ENCODE results near the gene DCAF6. TPM values are rescaled to one million over a fixed set of nuclear protein-coding genes. Genes with fewer than 3 reads are reported as not detected.

Gene DCAF6
- total and polyA plus RNA-seq, 4 donors, result 19.7 to 120 (median 28.2) TPM

DNA sequence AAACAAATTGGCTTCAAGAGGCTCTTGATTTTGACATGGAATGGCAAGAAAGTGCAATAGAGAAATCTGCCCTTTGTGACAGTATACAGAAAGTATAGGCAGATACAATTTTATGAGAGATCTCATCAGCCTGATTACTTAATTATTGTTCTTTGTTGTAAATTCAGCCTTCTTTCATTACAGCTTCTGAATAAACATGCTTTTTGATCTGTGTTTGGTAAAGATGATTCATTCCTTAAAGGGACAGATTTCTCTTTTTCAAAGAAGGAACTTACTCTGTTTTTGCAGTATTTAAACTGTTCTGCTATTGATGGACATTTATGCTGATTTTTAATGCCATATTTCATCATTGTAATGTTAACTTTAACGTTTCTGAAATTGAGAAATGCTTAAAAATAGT is 14.1 kb downstream of the DCAF6 start:
- 32 to 38% methylated on average over 1 of the region's 1 CpG for WGBS, 2 donors
- H3K36me3 ChIP-seq (ENCODE audit: control insufficient read depth in 4 of 4, insufficient read depth in 4 of 4, low read length in 4 of 4), result peaks cover 7 to 19% (median 10%) of the 10 kb centered on the region in 4 donors
- ATAC-seq (ENCODE audit: insufficient read depth, low FRiP score) (no peak), DNase-seq (no peak)
- H3K9me3 ChIP-seq (ENCODE audit: control insufficient read depth in 4 of 4, insufficient read depth in 3 of 4, low read length in 3 of 4), result no peaks in the 10 kb centered on the region
- H3K4me3 ChIP-seq, result no peak overlapping the region
- TF ChIP-seq, protein P1, sequence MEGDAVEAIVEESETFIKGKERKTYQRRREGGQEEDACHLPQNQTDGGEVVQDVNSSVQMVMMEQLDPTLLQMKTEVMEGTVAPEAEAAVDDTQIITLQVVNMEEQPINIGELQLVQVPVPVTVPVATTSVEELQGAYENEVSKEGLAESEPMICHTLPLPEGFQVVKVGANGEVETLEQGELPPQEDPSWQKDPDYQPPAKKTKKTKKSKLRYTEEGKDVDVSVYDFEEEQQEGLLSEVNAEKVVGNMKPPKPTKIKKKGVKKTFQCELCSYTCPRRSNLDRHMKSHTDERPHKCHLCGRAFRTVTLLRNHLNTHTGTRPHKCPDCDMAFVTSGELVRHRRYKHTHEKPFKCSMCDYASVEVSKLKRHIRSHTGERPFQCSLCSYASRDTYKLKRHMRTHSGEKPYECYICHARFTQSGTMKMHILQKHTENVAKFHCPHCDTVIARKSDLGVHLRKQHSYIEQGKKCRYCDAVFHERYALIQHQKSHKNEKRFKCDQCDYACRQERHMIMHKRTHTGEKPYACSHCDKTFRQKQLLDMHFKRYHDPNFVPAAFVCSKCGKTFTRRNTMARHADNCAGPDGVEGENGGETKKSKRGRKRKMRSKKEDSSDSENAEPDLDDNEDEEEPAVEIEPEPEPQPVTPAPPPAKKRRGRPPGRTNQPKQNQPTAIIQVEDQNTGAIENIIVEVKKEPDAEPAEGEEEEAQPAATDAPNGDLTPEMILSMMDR (IDR thresholded peaks at IDR 0.05; ENCODE audit: control extremely low read depth, extremely low read depth), result no peak
- H3K27ac ChIP-seq (ENCODE audit: low read depth in 1 of 2, low read length in 1 of 2), result no peak overlapping the region
- no peak overlapping the region for H3K9ac ChIP-seq (ENCODE audit: insufficient read depth in 1 of 2, low read length in 2 of 2)
- H3K27me3 ChIP-seq (ENCODE audit: control insufficient read depth in 3 of 3, insufficient read depth in 3 of 3, low read length in 2 of 3), result no peaks in the 10 kb centered on the region
- peaks cover 0 to 9% (median 0%) of the 10 kb centered on the region in 5 donors for H3K4me1 ChIP-seq (ENCODE audit: control insufficient read depth in 5 of 5, insufficient read depth in 5 of 5, low read length in 5 of 5)

DNA sequence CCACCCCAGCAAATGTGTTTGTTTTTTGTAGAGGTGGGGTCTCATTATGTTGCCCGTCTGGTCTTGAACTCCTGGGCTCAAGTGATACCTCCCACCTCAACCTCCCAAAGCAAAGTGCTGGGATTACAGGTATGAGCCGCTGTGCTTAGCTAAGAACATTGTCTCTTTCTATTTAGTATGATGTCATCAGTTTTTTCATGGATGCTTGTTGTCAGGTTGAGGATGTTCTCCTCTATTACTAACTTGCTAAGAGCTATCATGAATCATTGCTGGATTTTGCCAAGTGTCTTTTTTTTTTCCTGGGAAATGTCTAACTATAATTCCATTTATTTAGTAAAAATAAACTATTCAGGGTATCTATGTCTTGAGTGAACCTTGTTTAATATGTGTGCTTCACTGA is 19.4 kb downstream of the DCAF6 start:
- no peak for ATAC-seq (ENCODE audit: insufficient read depth, low FRiP score)
- WGBS, 2 donors, result 97 to 100% methylated on average over 2 of the region's 2 CpGs
- TF ChIP-seq, protein P1 (IDR thresholded peaks at IDR 0.05; ENCODE audit: control extremely low read depth, extremely low read depth), result no peak

DNA sequence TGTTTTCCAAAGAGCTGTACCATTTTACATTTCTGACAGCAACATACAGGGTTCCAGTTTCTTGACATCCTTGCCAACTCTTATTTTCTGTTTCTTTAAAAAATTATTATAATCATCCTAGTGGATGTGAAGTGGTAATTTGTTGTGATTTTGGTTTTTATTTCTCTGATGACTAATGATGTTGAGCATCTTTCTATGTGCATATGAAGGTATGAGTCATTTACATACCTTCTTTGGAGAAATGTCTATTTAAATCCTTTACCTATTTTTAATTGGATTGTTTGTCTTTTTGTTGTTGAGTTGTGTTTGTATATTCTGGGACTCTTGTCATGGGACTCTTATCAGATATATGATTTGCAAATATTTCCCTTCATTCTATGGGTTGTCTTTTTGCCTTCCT is 21.2 kb downstream of the DCAF6 start:
- H3K27ac ChIP-seq (ENCODE audit: low read depth in 1 of 2, low read length in 1 of 2), result no peak overlapping the region
- peaks cover 7 to 16% (median 9%) of the 10 kb centered on the region in 4 donors for H3K36me3 ChIP-seq (ENCODE audit: control insufficient read depth in 4 of 4, insufficient read depth in 4 of 4, low read length in 4 of 4)
- DNase-seq (no peak), ATAC-seq (ENCODE audit: insufficient read depth, low FRiP score) (no peak)
- TF ChIP-seq, protein P1 (IDR thresholded peaks at IDR 0.05; ENCODE audit: control extremely low read depth, extremely low read depth), result no peak
- peaks cover 0 to 5% (median 0%) of the 10 kb centered on the region in 5 donors for H3K4me1 ChIP-seq (ENCODE audit: control insufficient read depth in 5 of 5, insufficient read depth in 5 of 5, low read length in 5 of 5)
- H3K27me3 ChIP-seq (ENCODE audit: control insufficient read depth in 3 of 3, insufficient read depth in 3 of 3, low read length in 2 of 3), result no peaks in the 10 kb centered on the region
- no peak overlapping the region for H3K4me3 ChIP-seq
- no peak overlapping the region for H3K9ac ChIP-seq (ENCODE audit: insufficient read depth in 1 of 2, low read length in 2 of 2)
- no peaks in the 10 kb centered on the region for H3K9me3 ChIP-seq (ENCODE audit: control insufficient read depth in 4 of 4, insufficient read depth in 3 of 4, low read length in 3 of 4)

More for the DNA sequence above, 19.4 kb downstream of the DCAF6 start:
- DNase-seq, result no peak
- peaks cover 0 to 5% (median 0%) of the 10 kb centered on the region in 5 donors for H3K4me1 ChIP-seq (ENCODE audit: control insufficient read depth in 5 of 5, insufficient read depth in 5 of 5, low read length in 5 of 5)
- no peak overlapping the region for H3K27ac ChIP-seq (ENCODE audit: low read depth in 1 of 2, low read length in 1 of 2)
- H3K4me3 ChIP-seq, result no peak overlapping the region
- no peaks in the 10 kb centered on the region for H3K27me3 ChIP-seq (ENCODE audit: control insufficient read depth in 3 of 3, insufficient read depth in 3 of 3, low read length in 2 of 3)
- peaks cover 7 to 16% (median 11%) of the 10 kb centered on the region in 4 donors for H3K36me3 ChIP-seq (ENCODE audit: control insufficient read depth in 4 of 4, insufficient read depth in 4 of 4, low read length in 4 of 4)
- H3K9ac ChIP-seq (ENCODE audit: insufficient read depth in 1 of 2, low read length in 2 of 2), result no peak overlapping the region
- H3K9me3 ChIP-seq (ENCODE audit: control insufficient read depth in 4 of 4, insufficient read depth in 3 of 4, low read length in 3 of 4), result no peaks in the 10 kb centered on the region

DNA sequence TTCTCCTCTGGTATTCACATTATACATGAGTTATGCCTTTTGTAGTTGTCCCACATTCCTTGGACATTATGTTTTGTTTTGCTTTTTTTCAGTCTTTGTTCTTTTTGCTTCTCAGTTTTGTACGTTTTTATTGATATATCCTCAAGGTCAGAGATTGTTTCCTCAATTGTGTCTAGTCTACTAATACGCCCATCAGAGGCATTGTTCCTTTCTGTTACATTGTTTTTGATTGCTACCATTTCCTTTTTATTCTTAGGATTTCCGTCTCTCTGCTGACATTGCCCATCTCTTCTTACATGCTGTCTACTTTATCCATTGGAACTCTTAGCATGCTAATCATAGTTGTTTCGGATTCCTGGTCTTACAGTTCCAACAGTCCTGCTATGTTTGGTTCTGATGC is 28.2 kb downstream of the DCAF6 start:
- peaks cover 0 to 2% (median 0%) of the 10 kb centered on the region in 4 donors for H3K9me3 ChIP-seq (ENCODE audit: control insufficient read depth in 4 of 4, insufficient read depth in 3 of 4, low read length in 3 of 4)
- peaks cover 0 to 10% (median 6%) of the 10 kb centered on the region in 4 donors for H3K36me3 ChIP-seq (ENCODE audit: control insufficient read depth in 4 of 4, insufficient read depth in 4 of 4, low read length in 4 of 4)
- no peak overlapping the region for H3K27ac ChIP-seq (ENCODE audit: low read depth in 1 of 2, low read length in 1 of 2)
- H3K4me1 ChIP-seq (ENCODE audit: control insufficient read depth in 5 of 5, insufficient read depth in 5 of 5, low read length in 5 of 5), result peaks cover 0 to 6% (median 0%) of the 10 kb centered on the region in 5 donors
- 74 to 86% methylated on average over 4 of the region's 4 CpGs for WGBS, 2 donors
- no peaks in the 10 kb centered on the region for H3K27me3 ChIP-seq (ENCODE audit: control insufficient read depth in 3 of 3, insufficient read depth in 3 of 3, low read length in 2 of 3)
- no peak overlapping the region for H3K4me3 ChIP-seq
- no peak overlapping the region for H3K9ac ChIP-seq (ENCODE audit: insufficient read depth in 1 of 2, low read length in 2 of 2)
- TF ChIP-seq, protein P1 (IDR thresholded peaks at IDR 0.05; ENCODE audit: control extremely low read depth, extremely low read depth), result no peak
- ATAC-seq (ENCODE audit: insufficient read depth, low FRiP score) (no peak), DNase-seq (no peak)

All from lung (tissue), 12 donors.